Stimulated activated naive CD4-positive, alpha-beta T cell (primary cell): ENCODE results near the gene VAMP1.
"Not testable (repeated sequence)": the region's sequence is repeated elsewhere in the genome, so short reads cannot be mapped to it uniquely, and the experiment has no call there.

Experiments used
- DNase-seq, 6 experiments: peaks; one replicate each; lab custom pipeline; 2025; lab: John Stamatoyannopoulos, UW

Gene VAMP1

GRCh38 chr12:6469609-6470374 lies 685 bp downstream of the VAMP1 start:
- DNase-seq, result peak in 1 of 6 experiments; percentile 42

- DNase-seq, result no peak
These were observed 1.4 kb downstream of the VAMP1 start for GRCh38 chr12:6469092-6469491.

GRCh38 chr12:6468283-6468575 lies 2.2 kb downstream of the VAMP1 start:
- no peak for DNase-seq

- not testable (repeated sequence) for DNase-seq
These were observed 2.8 kb downstream of the VAMP1 start for GRCh38 chr12:6467571-6468282.

- DNase-seq, result not testable (repeated sequence)
These were observed 3.7 kb downstream of the VAMP1 start for GRCh38 chr12:6466751-6467150.

GRCh38 chr12:6466184-6466573 lies 4.3 kb downstream of the VAMP1 start:
- DNase-seq, result no peak

- DNase-seq, result peak in 5 of 6 experiments; percentile 21 to 66 (median 41)
These were observed 4.9 kb downstream of the VAMP1 start for GRCh38 chr12:6465467-6466183.

- DNase-seq, result no peak
These were observed 5.9 kb downstream of the VAMP1 start for GRCh38 chr12:6464531-6464930.

- DNase-seq, result no peak
These were observed 6.6 kb downstream of the VAMP1 start for GRCh38 chr12:6463858-6464257.

- DNase-seq, result peak; percentile 23 to 48 (median 37)
These were observed 7.3 kb downstream of the VAMP1 start for GRCh38 chr12:6463216-6463615.

- peak in 2 of 6 experiments; percentile 41 to 43 for DNase-seq
These were observed 8.1 kb downstream of the VAMP1 start for GRCh38 chr12:6462234-6462995.

GRCh38 chr12:6461401-6462233 lies 8.9 kb downstream of the VAMP1 start:
- DNase-seq, result peak; percentile 69 to 86 (median 81)

GRCh38 chr12:6460751-6461371 lies 9.6 kb downstream of the VAMP1 start:
- DNase-seq, result peak; percentile 14 to 45 (median 41)

GRCh38 chr12:6459004-6459337 lies 11.5 kb downstream of the VAMP1 start:
- DNase-seq, result no peak

- DNase-seq, result no peak
These were observed 12.0 kb downstream of the VAMP1 start for GRCh38 chr12:6458281-6459003.

GRCh38 chr12:6457220-6457945 lies 13.1 kb downstream of the VAMP1 start:
- no peak for DNase-seq

GRCh38 chr12:6452944-6453630 lies 17.4 kb downstream of the VAMP1 start:
- no peak for DNase-seq

GRCh38 chr12:6452245-6452943 lies 18.1 kb downstream of the VAMP1 start:
- DNase-seq, result peak in 2 of 6 experiments; percentile 26 to 34
